SH-SY5Y (cell line): ENCODE measurements around the gene CSPG4.

Experiments
- GATA2 ChIP-seq: IDR thresholded peaks from 2 replicates; pipeline ENCODE4 v1.6.1; 2011; ENCODE audit warnings: mild to moderate bottlenecking, low read depth, low read length
- GATA3 ChIP-seq: IDR thresholded peaks from 2 replicates; pipeline ENCODE4 v1.6.1; 2011; ENCODE audit warnings: low read depth, mild to moderate bottlenecking, low read length, moderate library complexity

Gene CSPG4

DNA sequence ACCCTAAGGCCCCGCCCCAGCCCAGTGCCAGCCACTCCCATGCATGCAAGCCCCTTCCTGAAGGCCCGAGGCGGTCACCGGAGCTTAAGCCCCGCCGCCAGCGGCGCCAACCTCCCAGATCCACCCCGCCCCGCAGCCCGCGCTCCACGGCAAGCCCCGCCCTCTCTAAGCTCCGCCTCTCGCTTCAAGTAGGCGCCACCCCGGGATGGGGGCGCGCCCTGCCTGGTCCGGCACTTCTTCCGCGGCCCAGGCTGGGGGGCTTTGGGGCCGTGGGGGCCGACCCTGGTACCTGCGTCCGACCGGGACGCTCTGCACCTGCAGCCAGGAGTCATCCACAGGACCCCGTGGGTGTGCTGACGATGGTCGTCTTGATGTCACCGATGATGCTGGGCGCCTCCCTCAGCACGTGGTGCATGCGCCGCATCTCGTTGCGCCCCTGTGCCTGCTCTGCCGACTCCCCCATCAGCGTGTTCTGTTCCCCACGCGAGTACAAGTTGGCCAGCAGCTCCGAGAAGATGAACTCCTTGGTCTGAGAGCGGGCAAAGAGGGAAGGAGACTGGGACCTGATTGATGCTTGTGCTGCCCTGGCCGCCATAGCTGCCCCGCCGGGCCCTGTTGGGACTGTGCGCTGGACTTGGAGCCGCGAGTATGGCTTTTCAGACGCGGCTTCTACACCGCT lies 26.1 kb upstream of the CSPG4 start:
- TF ChIP-seq GATA3: no peak
- TF ChIP-seq GATA2: no peak

GRCh38 chr15:75738014-75738646 lies 25.5 kb upstream of the CSPG4 start:
- TF ChIP-seq GATA2 (no peak), GATA3 (no peak)

GRCh38 chr15:75736256-75736655 lies 23.6 kb upstream of the CSPG4 start:
- no peak for TF ChIP-seq GATA3
- TF ChIP-seq GATA2: no peak

DNA sequence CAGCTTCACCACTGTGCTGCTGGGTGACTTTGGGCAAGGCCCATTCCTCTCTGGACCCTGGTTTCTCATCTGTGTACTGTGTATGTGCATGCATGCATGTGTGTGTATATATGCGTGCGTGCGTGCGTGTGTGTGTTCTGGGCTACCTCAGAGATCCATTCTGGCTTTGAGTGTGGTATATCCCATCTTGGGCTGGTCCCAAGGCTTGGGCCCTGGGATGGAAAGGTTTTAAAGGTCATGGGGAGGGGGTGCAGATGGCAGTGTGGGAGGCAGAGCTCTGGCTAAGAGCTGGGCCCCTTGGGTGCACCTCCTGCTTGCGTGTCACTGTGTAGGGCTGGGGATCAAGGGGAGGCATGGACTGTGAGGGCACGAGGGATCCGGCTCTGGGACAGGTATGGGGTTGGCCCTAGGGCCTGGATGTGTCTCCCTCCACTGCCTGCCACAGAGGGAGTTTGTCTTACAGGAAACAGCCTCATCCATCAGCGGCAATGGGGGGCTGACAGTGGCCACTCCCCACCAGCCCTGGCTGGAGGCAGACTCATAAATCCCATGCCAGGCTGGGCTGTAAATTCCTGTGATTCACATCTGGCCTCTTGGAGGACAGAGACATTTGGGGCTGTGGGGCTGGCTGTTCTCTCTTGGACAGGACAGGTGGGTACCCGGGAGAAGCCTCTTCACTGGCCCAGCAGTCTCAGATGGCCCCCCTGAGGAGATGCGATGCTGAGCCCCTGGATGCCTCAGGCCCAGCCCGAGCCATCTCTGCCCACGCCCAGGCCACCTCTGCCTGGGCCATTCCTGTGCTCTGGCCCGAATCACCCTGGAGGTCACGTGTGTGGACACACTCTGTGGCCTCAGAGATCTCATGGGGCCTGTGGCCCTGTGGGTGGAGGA lies 21.4 kb upstream of the CSPG4 start:
- TF ChIP-seq GATA3: no peak
- TF ChIP-seq GATA2: no peak

- TF ChIP-seq GATA3 (no peak), GATA2 (no peak)
Measured at GRCh38 chr15:75732809-75733451, 20.3 kb upstream of the CSPG4 start.

- TF ChIP-seq GATA2 (no peak), GATA3 (no peak)
Measured at GRCh38 chr15:75732177-75732808, 19.6 kb upstream of the CSPG4 start.

- TF ChIP-seq GATA3: no peak
- TF ChIP-seq GATA2: no peak
Measured at GRCh38 chr15:75731248-75732151, 18.9 kb upstream of the CSPG4 start.

DNA sequence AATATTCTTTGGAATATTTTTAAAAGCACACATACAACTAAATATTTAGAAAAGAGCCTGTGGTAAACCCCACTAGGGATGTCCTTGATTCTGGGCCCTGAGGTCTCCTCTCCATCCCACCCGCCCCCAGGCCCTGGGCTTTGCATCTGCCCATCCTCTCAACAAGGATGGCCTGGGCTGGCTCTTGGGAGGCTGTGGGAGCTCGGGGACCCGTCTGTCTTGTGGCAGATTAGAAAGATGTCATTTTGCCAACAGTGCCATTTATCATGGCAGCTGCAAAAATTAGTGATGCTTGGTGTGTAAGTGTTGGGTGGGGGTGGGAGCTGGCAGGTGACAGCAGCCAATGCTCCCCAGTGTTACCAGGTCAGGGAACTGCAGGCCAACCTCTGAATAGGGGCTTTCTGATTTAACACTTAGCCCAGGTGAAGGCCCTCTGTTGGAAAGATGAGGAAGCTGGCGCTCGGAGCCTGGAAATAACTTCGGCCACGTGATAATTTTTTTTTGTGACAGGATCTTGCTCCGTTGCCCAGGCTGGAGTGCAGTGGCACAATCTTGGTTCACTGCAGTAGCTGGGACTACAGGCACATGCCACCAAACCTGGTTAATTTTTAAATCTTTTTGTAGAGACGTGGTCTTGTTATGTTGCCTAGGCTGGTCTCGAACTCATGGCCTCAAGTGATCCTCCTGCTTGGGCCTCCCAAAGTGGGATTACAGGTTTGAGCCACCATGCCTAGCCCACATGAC lies 16.9 kb upstream of the CSPG4 start:
- TF ChIP-seq GATA3 (no peak), GATA2 (no peak)

DNA sequence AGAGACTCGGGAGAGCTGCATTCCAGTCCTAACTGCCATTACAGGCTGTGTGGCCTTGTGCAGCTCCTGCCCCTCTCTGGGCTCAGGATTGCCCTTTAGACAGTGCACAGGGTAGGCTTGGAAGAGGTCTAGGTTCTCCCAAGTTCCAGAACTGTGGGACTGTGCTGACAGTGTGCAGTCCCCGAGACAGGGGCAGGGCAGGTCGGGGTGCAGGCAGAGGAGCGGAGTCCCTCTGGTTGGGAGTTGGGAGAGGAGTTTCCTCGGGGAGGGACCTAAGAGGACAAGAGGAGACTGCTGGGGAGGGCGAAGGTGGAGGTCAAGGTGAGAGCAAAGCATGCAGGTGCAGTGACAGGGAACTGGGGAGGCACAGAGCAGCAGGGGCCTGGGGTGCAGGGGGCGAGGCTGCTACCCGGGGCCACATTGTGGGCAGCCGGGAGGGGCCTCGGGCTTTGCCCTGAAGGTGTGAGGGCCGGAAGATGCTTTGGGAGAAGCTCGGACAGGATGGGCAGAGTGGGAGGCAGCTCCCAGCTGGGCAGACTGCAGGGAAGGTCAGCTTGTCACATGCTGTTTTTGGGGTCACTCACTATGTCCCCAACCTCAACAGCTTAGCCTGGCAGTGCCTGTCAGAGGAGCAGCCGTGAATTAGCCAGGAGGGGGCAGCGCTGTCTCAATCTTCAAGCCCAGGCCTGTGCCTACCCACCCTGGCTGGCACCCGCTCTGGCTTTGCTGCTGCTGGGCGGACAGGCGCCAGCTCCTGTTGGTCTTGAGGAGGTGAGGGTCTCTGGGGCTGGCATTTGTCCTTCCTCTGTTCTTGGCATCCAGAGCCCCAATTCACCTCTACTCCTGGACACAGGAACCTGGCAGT lies 15.4 kb upstream of the CSPG4 start:
- TF ChIP-seq GATA2: no peak
- TF ChIP-seq GATA3: no peak

GRCh38 chr15:75727031-75727531 lies 14.4 kb upstream of the CSPG4 start:
- TF ChIP-seq GATA3 (no peak), GATA2 (no peak)
